Osteocyte (in vitro differentiated cells): ENCODE measurements around the gene TIGD3. TPM values are rescaled to one million over a fixed set of nuclear protein-coding genes. Genes with fewer than 3 reads are reported as not detected.

Source experiments
- DNase-seq: peaks from one replicate; pipeline ENCODE4 v3.0.0; 2021; ENCODE audit warnings: mixed read lengths; ENCODE audit not compliant: unreplicated experiment; ENCODE audit errors: extremely low spot score
- H3K27ac Mint-ChIP-seq: one replicate; pipeline ENCODE4 v1.8.0; 2021; ENCODE audit warnings: mild to moderate bottlenecking, mixed read lengths; ENCODE audit not compliant: unreplicated experiment
- H3K27me3 Mint-ChIP-seq: one replicate; pipeline ENCODE4 v1.8.0; 2021; ENCODE audit warnings: mixed read lengths; ENCODE audit not compliant: unreplicated experiment
- H3K36me3 Mint-ChIP-seq: one replicate; pipeline ENCODE4 v1.8.0; 2021; ENCODE audit warnings: mixed read lengths; ENCODE audit not compliant: unreplicated experiment
- H3K4me1 Mint-ChIP-seq: one replicate; pipeline ENCODE4 v1.8.0; 2021; ENCODE audit warnings: mixed read lengths; ENCODE audit not compliant: unreplicated experiment
- H3K4me3 Mint-ChIP-seq: one replicate; pipeline ENCODE4 v1.8.0; 2021; ENCODE audit warnings: mild to moderate bottlenecking, moderate library complexity, mixed read lengths; ENCODE audit not compliant: unreplicated experiment
- H3K9me3 Mint-ChIP-seq: one replicate; pipeline ENCODE4 v1.8.0; 2021; ENCODE audit warnings: mixed read lengths; ENCODE audit not compliant: unreplicated experiment
- CTCF ChIP-seq: fragments of 200-600 bp; sonication (generic); IDR thresholded peaks from 2 replicates; pipeline ENCODE4 v1.5.0; 2021; ENCODE audit warnings: antibody characterized with exemption, mild to moderate bottlenecking, moderate library complexity
- total RNA-seq: library from RNA; stranded (reverse); gene quantifications from 2 replicates; pipeline ENCODE4 v1.2.1, GENCODE V29; 2021

The TIGD3 gene
- total RNA-seq, 1 donor from 2014 or later = 0.16 TPM

GRCh38 chr11:65399845-65400244, 45.3 kb downstream of the TIGD3 start:
- TF ChIP-seq CTCF = no peak
- H3K9me3 Mint-ChIP-seq = no peaks in the 10 kb centered on the region
- H3K4me1 Mint-ChIP-seq = peaks cover 1% of the 10 kb centered on the region

GRCh38 chr11:65400307-65401072, 45.9 kb downstream of the TIGD3 start:
- DNase-seq = no peak
- Mint-ChIP-seq H3K27ac (no peak overlapping the region), H3K4me1 (peaks cover 1% of the 10 kb centered on the region), H3K36me3 (peaks cover 40% of the 10 kb centered on the region), H3K9me3 (no peaks in the 10 kb centered on the region), H3K27me3 (no peaks in the 10 kb centered on the region), H3K4me3 (no peak overlapping the region)
- TF ChIP-seq CTCF = no peak

More at GRCh38 chr11:65399845-65400244, 45.3 kb downstream of the TIGD3 start:
- Mint-ChIP-seq H3K27me3 (no peaks in the 10 kb centered on the region), H3K27ac (no peak overlapping the region), H3K4me3 (no peak overlapping the region), H3K36me3 (peaks cover 39% of the 10 kb centered on the region)
- DNase-seq = no peak

GRCh38 chr11:65401073-65401802, 46.7 kb downstream of the TIGD3 start:
- H3K4me3 Mint-ChIP-seq = no peak overlapping the region
- H3K36me3 Mint-ChIP-seq = peaks cover 40% of the 10 kb centered on the region
- peak overlapping the region; percentile 41 for H3K27ac Mint-ChIP-seq
- TF ChIP-seq CTCF = no peak
- H3K27me3 Mint-ChIP-seq = no peaks in the 10 kb centered on the region
- no peaks in the 10 kb centered on the region for H3K9me3 Mint-ChIP-seq
- peaks cover 1% of the 10 kb centered on the region for H3K4me1 Mint-ChIP-seq
- no peak for DNase-seq

- peak overlapping the region; percentile 41 for H3K27ac Mint-ChIP-seq
- no peak for TF ChIP-seq CTCF
- H3K36me3 Mint-ChIP-seq = peaks cover 40% of the 10 kb centered on the region
- no peaks in the 10 kb centered on the region for H3K9me3 Mint-ChIP-seq
- peaks cover 1% of the 10 kb centered on the region for H3K4me1 Mint-ChIP-seq
- no peaks in the 10 kb centered on the region for H3K27me3 Mint-ChIP-seq
- DNase-seq = no peak
- no peak overlapping the region for H3K4me3 Mint-ChIP-seq
These were observed 47.3 kb downstream of the TIGD3 start for GRCh38 chr11:65401803-65402248.

GRCh38 chr11:65402790-65403189, 48.2 kb downstream of the TIGD3 start:
- Mint-ChIP-seq H3K4me1 (peaks cover 1% of the 10 kb centered on the region), H3K27me3 (no peaks in the 10 kb centered on the region), H3K27ac (no peak overlapping the region), H3K4me3 (no peak overlapping the region), H3K9me3 (no peaks in the 10 kb centered on the region), H3K36me3 (peaks cover 33% of the 10 kb centered on the region)
- no peak for DNase-seq
- TF ChIP-seq CTCF = no peak
